ENCODE data around the gene MIGA2.

GRCh38 chr9:129027685-129028191, 8.7 kb upstream of the MIGA2 start:
- no peak for TF ChIP-seq POLR2AphosphoS5 (IDR thresholded peaks at IDR 0.05; ENCODE audit: low read depth, low read length)
- TF ChIP-seq POLR2A (IDR thresholded peaks at IDR 0.05; ENCODE audit: low read depth, low read length), result no peak
